ENCODE data around the gene PNPT1.
A peak's percentile ranks its signal among the peaks of the same experiment; 100 is the strongest.
"Not testable (repeated sequence)": the region's sequence is repeated elsewhere in the genome, so short reads cannot be mapped to it uniquely, and the experiment has no call there.

Gene PNPT1

GRCh38 chr2:55653255-55653654 lies 40.4 kb downstream of the PNPT1 start:
- no peak for DNase-seq

- no peak for DNase-seq
Measured at GRCh38 chr2:55649211-55649610, 44.4 kb downstream of the PNPT1 start.

GRCh38 chr2:55636831-55637230 lies 56.8 kb downstream of the PNPT1 start:
- DNase-seq, result no peak

- DNase-seq, result no peak
Measured at GRCh38 chr2:55628931-55629330, 64.7 kb downstream of the PNPT1 start.

- DNase-seq, result no peak
Measured at GRCh38 chr2:55627915-55628314, 65.7 kb downstream of the PNPT1 start.

- no peak for DNase-seq
Measured at GRCh38 chr2:55621802-55622201, 71.8 kb downstream of the PNPT1 start.

GRCh38 chr2:55620123-55620779 lies 73.4 kb downstream of the PNPT1 start:
- no peak for DNase-seq

- DNase-seq, result peak; percentile 30
Measured at GRCh38 chr2:55618275-55619055, 75.2 kb downstream of the PNPT1 start.

- no peak for DNase-seq
Measured at GRCh38 chr2:55618025-55618274, 75.7 kb downstream of the PNPT1 start.

GRCh38 chr2:55617175-55618024 lies 76.2 kb downstream of the PNPT1 start, which contains the start of gene PPP4R3B:
Gene PPP4R3B (minus strand): TSS chr2:55617622. CDS start chr2:55617285, 337 bp downstream.
- peak; percentile 98 for DNase-seq

- DNase-seq, result peak; percentile 24
Measured at GRCh38 chr2:55616551-55617174, 77.0 kb downstream of the PNPT1 start.

GRCh38 chr2:55611997-55612396 lies 81.6 kb downstream of the PNPT1 start:
- no peak for DNase-seq

- no peak for DNase-seq
Measured at GRCh38 chr2:55610954-55611743, 82.5 kb downstream of the PNPT1 start.

- DNase-seq, result no peak
Measured at GRCh38 chr2:55609938-55610578, 83.6 kb downstream of the PNPT1 start.

- DNase-seq, result no peak
Measured at GRCh38 chr2:55609193-55609794, 84.3 kb downstream of the PNPT1 start.

- no peak for DNase-seq
Measured at GRCh38 chr2:55607717-55608116, 85.9 kb downstream of the PNPT1 start.

- DNase-seq, result no peak
Measured at GRCh38 chr2:55604027-55604565, 89.5 kb downstream of the PNPT1 start.

- DNase-seq, result no peak
Measured at GRCh38 chr2:55601849-55602248, 91.8 kb downstream of the PNPT1 start.

GRCh38 chr2:55598056-55598795 lies 95.4 kb downstream of the PNPT1 start:
- no peak for DNase-seq

GRCh38 chr2:55596795-55597194 lies 96.8 kb downstream of the PNPT1 start:
- not testable (repeated sequence) for DNase-seq

All from stimulated activated naive CD4-positive, alpha-beta T cell treated with Interleukin-2 at 50 U/mL for 16 hours (primary cell).